Fibroblast of lung (primary cell): ENCODE results near the gene ACSM2B. TPM values are rescaled to one million over a fixed set of nuclear protein-coding genes. Genes with fewer than 3 reads are reported as not detected.

Source experiments
- DNase-seq, 2 donors: peaks; one replicate each; pipeline versions ENCODE4 v3.0.0 to v3.0.0-alpha.2; 2010; ENCODE audit warnings: low read depth in 2 of 2
- H2AFZ ChIP-seq: 2 replicates; pipeline ENCODE4 v1.5.1; 2012; ENCODE audit warnings: low read length, control low read depth, inconsistent platforms
- H3K27ac ChIP-seq: 2 replicates; pipeline ENCODE4 v1.5.1; 2011; ENCODE audit warnings: low read length, control low read depth; ENCODE audit not compliant: insufficient read depth
- H3K27me3 ChIP-seq: 2 replicates; pipeline ENCODE4 v1.5.1; 2011; ENCODE audit warnings: mild to moderate bottlenecking, low read length; ENCODE audit not compliant: control insufficient read depth, insufficient read depth
- H3K36me3 ChIP-seq: 2 replicates; pipeline ENCODE4 v1.5.1; 2011; ENCODE audit warnings: low read length; ENCODE audit not compliant: control insufficient read depth, insufficient read depth
- H3K4me1 ChIP-seq: 2 replicates; pipeline ENCODE4 v1.5.1; 2011; ENCODE audit warnings: low read length; ENCODE audit not compliant: control insufficient read depth, insufficient read depth; ENCODE audit errors: extremely low read depth
- H3K4me2 ChIP-seq: 2 replicates; pipeline ENCODE4 v1.5.1; 2011; ENCODE audit warnings: low read length, control low read depth; ENCODE audit not compliant: insufficient read depth; ENCODE audit errors: extremely low read depth
- H3K4me3 ChIP-seq, 4 experiments: fragments of 200-600 bp in 1 of 4; sonication (generic) in 1 of 4; replicated peaks in 1 of 4; 2 replicates each; pipeline ENCODE4 v1.5.1; 2011 to 2016; ENCODE audit warnings: low read length in 4 of 4, low read depth in 3 of 4, mild to moderate bottlenecking in 3 of 4, control low read depth in 2 of 4, inconsistent platforms in 1 of 4, mixed read lengths in 1 of 4; ENCODE audit not compliant: insufficient read depth in 1 of 4; ENCODE audit errors: control extremely low read depth in 1 of 4
- H3K79me2 ChIP-seq: 2 replicates; pipeline ENCODE4 v1.5.1; 2012; ENCODE audit warnings: mild to moderate bottlenecking, low read length, inconsistent platforms; ENCODE audit not compliant: control insufficient read depth, insufficient read depth
- H3K9ac ChIP-seq: 2 replicates; pipeline ENCODE4 v1.5.1; 2011; ENCODE audit warnings: mild to moderate bottlenecking, low read length, control low read depth; ENCODE audit not compliant: insufficient read depth
- H3K9me3 ChIP-seq: 2 replicates; pipeline ENCODE4 v1.5.1; 2012; ENCODE audit warnings: low read depth, low read length; ENCODE audit not compliant: control insufficient read depth, insufficient read depth
- H4K20me1 ChIP-seq: 2 replicates; pipeline ENCODE4 v1.5.1; 2011; ENCODE audit warnings: low read length; ENCODE audit not compliant: control insufficient read depth, insufficient read depth; ENCODE audit errors: extremely low read depth
- CTCF ChIP-seq, 2 donors: IDR thresholded peaks in 1 of 2; conservative IDR thresholded peaks in 1 of 2; 1 replicate in 1 of 2; 2 replicates in 1 of 2; pipeline ENCODE4 v1.5.1; 2011 to 2012; ENCODE audit warnings: low read length in 2 of 2, control low read depth in 1 of 2, inconsistent platforms in 1 of 2, low read depth in 1 of 2, mild to moderate bottlenecking in 1 of 2
- EZH2 ChIP-seq: IDR thresholded peaks from 2 replicates; pipeline ENCODE4 v1.5.1; 2012; ENCODE audit warnings: low read length, control low read depth, mild to moderate bottlenecking; ENCODE audit errors: missing control alignments
- polyA plus RNA-seq, 2 donors: library from polyadenylated mRNA; depleted of rRNA in 1 of 2; stranded (reverse) in 1 of 2; unstranded in 1 of 2; fragments of >200 nt; gene quantifications; 2 replicates each; pipeline ENCODE4 v1.2.1, GENCODE V29; 2011 to 2012; ENCODE audit warnings: missing spikeins in 1 of 2
- total RNA-seq: library from RNA; depleted of rRNA; stranded (reverse); fragments of >200 nt; gene quantifications from 2 replicates; pipeline ENCODE4 v1.2.1, GENCODE V29; 2014

Gene ACSM2B
- total and polyA plus RNA-seq, 2 donors (not counting 1 experiment from before 2014, with no cell fraction given): not detected

GRCh38 chr16:20620003-20620402, 43.8 kb upstream of the ACSM2B start:
- H3K9ac ChIP-seq: no peak overlapping the region
- H3K4me1 ChIP-seq: no peaks in the 10 kb centered on the region
- H3K79me2 ChIP-seq: no peaks in the 10 kb centered on the region
- TF ChIP-seq CTCF (conservative IDR thresholded peaks at IDR 0.05 in 1 of 2, IDR thresholded peaks at IDR 0.05 in 1 of 2; ENCODE audit: low read depth in 1 of 2, low read length in 2 of 2): no peak
- TF ChIP-seq EZH2: no peak
- no peak for DNase-seq
- no peaks in the 10 kb centered on the region for H4K20me1 ChIP-seq
- no peaks in the 10 kb centered on the region for H3K9me3 ChIP-seq
- H3K27ac ChIP-seq: no peak overlapping the region
- no peak overlapping the region for H2AFZ ChIP-seq
- H3K4me3 ChIP-seq: no peak overlapping the region
- H3K27me3 ChIP-seq: no peaks in the 10 kb centered on the region
- no peak overlapping the region for H3K4me2 ChIP-seq
- H3K36me3 ChIP-seq: no peaks in the 10 kb centered on the region

GRCh38 chr16:20617271-20617670, 41.1 kb upstream of the ACSM2B start:
- Histone ChIP-seq H3K79me2 (no peaks in the 10 kb centered on the region), H4K20me1 (no peaks in the 10 kb centered on the region), H3K4me3 (no peak overlapping the region), H3K36me3 (no peaks in the 10 kb centered on the region), H3K27me3 (no peaks in the 10 kb centered on the region), H3K4me2 (no peak overlapping the region), H2AFZ (no peak overlapping the region), H3K9me3 (no peaks in the 10 kb centered on the region), H3K4me1 (no peaks in the 10 kb centered on the region), H3K27ac (no peak overlapping the region), H3K9ac (no peak overlapping the region)
- no peak for TF ChIP-seq CTCF (conservative IDR thresholded peaks at IDR 0.05 in 1 of 2, IDR thresholded peaks at IDR 0.05 in 1 of 2; ENCODE audit: low read depth in 1 of 2, low read length in 2 of 2)
- TF ChIP-seq EZH2: no peak
- no peak for DNase-seq

GRCh38 chr16:20614186-20615141, 38.3 kb upstream of the ACSM2B start:
- Histone ChIP-seq H3K4me2 (no peak overlapping the region), H3K36me3 (no peaks in the 10 kb centered on the region), H3K79me2 (no peaks in the 10 kb centered on the region), H3K9me3 (no peaks in the 10 kb centered on the region), H4K20me1 (no peaks in the 10 kb centered on the region), H3K27me3 (no peaks in the 10 kb centered on the region), H3K4me1 (no peaks in the 10 kb centered on the region), H3K4me3 (no peak overlapping the region), H3K27ac (no peak overlapping the region), H3K9ac (no peak overlapping the region), H2AFZ (no peak overlapping the region)
- DNase-seq: no peak
- TF ChIP-seq CTCF (conservative IDR thresholded peaks at IDR 0.05 in 1 of 2, IDR thresholded peaks at IDR 0.05 in 1 of 2; ENCODE audit: low read depth in 1 of 2, low read length in 2 of 2) (no peak), EZH2 (no peak)
